Parietal lobe (tissue), 2 donors: Measurements from ENCODE around the gene LIPJ. TPM values are rescaled to one million over a fixed set of nuclear protein-coding genes. Genes with fewer than 3 reads are reported as not detected.

ENCODE experiments used
- small RNA-seq: library from RNA; depleted of rRNA; stranded (forward); fragments of <200 nt; gene quantifications from one replicate; pipeline ENCODE3, GENCODE V24; 2014; ENCODE audit warnings: low replicate concordance
- total RNA-seq: library from RNA; depleted of rRNA; stranded (reverse); fragments of >200 nt; gene quantifications from one replicate; pipeline ENCODE4 v1.2.3, GENCODE V29; 2014

The LIPJ gene
- 3.8 TPM for total RNA-seq

GRCh38 chr10:88586462-88586861 lies at the start of gene LIPJ:
Gene LIPJ, plus strand, starts transcription at chr10:88586762. Its CDS starts 3,926 bp downstream, at chr10:88590688.

GRCh38 chr10:88582806-88583583 lies 3.6 kb upstream of the LIPJ start, which contains the start of gene RNLS:
Gene RNLS, minus strand, starts transcription at chr10:88583318.

Small RNA genes lying within 50 kb of the gene (small RNA-seq; reads per million reads assigned to genes)
- not detected for gene RF00019

Other genes starting within 250 kb of the LIPJ start
- gene RNLS, start 3.4 kb upstream of the LIPJ start, total RNA-seq, result 8.1 TPM
- gene LIPF, start 77.7 kb downstream of the LIPJ start, total RNA-seq, result not detected
- gene LIPK, start 119.5 kb downstream of the LIPJ start, total RNA-seq, result not detected
- gene LIPN, start 173.3 kb downstream of the LIPJ start, total RNA-seq, result not detected
- gene LIPM, start 216.0 kb downstream of the LIPJ start, total RNA-seq, result not detected